Fibroblast of peridontal ligament (primary cell): Measurements from ENCODE around the gene ZXDC.

Experiments used
- DNase-seq: peaks from one replicate; pipeline ENCODE4 v3.0.0-alpha.2; 2010; ENCODE audit errors: extremely low read depth

The ZXDC gene

DNA sequence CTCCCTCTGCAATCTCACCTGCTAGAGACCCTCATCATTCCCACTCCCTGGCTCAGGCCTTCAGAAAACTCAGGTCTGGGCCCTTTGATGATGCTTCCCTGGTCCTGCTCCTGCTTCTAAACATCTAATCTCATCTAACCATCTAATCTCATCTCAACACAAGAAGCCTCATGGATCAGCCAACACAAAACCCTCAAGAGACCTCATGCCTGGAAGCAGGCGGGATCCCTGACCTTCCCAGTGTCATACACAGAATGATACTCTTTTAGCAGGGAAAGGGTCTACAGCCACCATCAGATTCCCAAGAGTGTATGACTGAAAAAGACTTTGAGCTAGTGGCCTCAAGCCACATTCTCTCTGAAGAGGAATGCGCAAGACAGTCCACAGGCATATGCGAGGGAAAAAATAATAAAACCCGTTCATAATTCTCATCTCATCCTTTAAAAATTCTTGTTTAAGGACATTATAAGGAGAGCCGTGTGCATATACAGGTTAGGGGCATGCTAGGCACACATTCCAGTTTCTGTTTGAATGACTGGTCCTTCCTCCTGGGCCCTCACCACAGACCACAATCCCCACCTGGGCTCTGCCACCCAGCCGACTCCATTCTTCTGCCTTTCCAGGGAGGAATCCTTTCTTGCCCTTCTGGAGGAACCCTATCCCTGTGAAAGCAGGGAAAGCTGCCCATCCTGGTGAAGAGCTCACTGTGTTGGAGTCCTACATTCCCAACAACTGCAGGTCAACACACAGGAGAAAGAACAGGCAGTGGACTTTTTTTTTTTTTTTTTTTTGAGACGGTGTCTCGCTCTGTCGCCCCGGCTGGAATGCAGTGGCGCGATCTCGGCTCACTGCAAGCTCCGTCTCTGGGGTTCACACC, 2.2 kb downstream of the ZXDC start:
- no peak for DNase-seq

DNA sequence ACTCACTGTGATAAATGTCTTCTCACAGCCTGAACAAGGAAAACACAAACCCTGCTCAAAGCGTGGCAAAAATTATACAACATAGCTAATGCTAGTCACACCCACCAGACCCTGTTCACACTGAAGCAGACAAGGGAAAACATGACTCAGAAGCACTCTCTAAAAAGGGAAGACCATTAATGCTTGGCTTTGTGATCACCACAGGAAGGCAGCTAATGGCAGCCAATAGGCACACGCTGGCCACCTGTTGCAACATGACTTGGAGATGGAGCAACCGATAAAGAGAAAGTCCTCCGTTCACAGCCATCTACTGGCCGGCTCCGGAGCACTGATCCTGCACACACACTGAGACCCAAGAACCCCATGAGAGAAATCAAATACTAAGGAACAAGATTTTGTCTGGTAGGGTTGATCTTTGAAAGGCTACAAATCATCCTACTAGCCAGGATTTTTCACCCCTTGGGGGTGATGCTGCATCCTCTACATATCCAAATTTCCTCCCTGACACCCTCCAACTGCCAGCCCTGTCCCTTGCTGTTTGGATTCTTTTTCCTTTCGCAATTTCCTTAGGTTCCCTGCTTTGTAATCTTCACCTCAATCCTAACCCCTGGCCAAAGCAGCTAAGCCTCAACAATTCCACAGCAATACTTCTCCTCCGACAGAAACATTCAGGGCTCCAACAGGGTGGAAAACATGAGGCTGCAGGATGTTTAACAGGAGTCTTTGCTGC, 3.2 kb downstream of the ZXDC start:
- DNase-seq = peak; percentile 67

DNA sequence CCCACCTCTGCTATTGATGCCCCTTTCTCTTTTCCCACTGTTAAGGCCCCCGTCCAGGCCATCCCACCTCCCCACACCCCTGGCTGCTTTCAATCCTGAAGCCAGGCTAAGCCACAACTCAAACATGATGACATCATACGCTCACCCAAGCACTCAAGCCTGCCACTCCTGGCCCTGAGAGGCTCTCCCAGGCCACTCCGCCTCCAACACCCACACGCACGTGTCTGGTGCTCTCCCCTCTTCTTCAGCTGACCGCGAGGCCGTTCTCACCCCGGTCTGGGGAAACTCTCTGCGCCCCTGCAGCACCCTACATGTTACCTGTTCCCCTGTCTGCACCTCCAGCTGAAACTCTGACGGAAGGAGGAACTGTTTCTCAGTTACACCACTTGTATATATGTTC, 6.2 kb downstream of the ZXDC start:
- no peak for DNase-seq

DNA sequence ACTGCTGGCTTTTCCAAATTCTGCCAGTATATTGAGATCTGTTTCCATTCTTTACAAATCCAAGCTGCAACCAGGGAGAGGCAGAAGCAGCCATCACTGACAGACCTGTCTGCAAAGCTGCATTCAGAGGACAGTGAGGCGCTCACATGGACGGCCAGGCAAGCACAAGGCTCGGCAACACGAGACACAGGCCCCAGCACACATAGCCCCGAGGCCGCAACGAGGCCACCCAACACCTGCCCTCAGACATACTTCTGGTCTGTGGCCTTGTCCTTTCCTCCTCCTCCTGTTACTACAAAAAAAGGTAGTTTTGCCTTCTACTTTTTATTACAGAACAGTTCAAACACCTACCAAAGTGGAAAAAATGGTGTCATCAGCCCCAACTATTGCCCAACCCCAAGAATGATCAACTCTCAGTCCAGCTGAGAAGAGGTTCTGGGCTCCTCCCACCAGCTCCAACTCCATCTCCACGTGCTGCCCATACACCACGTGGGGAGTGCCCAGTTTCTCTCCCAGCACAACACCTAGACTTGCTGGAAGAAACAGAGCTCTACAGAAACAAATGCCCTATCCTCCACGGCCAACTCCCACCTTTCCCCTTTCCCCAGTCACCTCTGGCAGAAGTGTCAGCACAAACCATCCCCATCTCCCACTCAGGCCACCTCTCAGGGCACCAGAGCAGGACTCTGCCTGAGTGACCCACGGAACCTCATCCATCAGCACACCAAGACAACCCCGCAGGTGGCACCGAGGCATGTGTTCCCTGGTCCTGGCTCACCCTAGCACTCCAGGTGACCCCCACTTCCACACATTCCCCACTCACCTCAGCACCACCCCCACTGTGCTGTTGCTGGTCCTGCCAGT, 7.4 kb downstream of the ZXDC start:
- peak; percentile 10 for DNase-seq

DNA sequence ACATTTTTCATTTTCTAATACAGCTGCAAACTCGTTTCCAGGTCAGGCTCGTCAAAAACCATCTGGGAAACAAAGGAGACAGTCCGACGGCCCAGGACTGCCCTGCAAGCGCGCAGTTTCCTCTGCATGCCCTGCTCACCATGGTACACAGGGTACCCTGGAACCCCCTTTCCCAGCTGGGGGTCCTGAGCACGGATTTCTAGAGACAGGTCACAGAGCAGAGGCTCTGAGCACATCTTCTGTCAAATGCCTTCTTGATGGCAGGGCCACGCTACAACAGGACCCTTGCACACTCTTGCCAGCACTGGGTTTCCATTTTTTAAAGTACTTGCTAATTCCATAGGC, 8.1 kb downstream of the ZXDC start:
- DNase-seq = no peak

DNA sequence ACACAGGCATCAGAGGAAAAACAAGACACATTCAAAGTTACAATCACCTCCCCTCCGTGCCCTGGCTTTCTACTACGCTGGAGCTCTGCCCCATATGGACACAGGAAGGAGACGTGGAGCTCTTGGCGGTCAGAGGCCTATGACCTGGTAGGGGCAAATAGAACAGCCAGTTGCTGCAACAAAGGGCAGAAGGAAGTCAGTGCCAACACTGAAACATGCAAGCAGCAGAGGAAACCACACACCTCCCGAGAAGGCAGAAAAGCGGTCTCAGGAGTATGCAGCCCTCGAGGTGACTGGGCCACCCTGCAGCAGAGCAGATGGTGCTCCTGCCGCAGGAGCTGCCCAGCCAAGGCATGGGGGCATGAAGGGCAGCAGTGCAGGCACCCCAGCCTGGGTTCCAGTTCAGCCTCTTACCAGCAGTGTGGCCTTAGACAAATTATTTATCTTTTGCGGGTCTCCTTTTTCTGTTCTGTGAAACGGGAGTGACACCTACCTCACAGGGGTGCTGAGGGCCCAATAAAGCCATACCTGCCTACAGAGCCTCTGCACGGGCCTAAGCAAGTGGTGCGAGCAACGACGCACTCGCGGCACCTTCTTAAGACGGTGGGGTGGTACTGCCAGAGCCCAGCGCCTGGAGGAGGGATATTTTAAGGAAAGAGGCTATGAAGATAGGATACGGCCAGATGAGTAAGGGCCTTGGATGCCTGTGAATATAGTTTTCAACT, 8.6 kb downstream of the ZXDC start:
- DNase-seq = no peak

DNA sequence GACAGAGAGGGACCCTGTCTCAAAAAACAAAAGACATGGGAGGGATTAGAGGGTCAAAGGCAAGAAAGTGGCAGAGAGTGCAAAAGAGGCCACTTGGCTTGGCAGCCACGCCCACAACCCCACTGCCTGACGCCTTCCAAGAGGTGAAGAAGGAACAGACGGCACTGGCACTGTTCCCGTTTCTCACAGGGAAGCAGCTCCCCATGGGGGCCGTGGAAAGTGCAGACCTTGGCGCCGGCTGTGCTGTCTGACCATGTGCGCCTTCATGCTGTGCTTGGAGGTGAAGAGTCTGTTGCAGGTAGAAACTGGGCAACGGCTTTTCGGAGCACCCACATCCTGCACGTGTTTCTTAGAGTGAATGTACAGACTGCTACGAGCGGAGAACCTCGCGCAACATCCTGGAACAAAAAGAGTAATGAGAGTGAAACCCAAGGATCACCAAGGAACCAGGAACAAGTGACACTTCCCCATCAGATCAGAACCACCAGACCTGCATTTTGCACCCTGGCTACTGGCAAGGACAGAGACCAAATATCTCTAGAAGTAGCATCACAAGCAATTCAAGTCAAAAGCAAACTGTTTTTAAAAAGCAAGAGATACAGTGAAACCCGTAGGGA, 9.7 kb downstream of the ZXDC start:
- DNase-seq = no peak

DNA sequence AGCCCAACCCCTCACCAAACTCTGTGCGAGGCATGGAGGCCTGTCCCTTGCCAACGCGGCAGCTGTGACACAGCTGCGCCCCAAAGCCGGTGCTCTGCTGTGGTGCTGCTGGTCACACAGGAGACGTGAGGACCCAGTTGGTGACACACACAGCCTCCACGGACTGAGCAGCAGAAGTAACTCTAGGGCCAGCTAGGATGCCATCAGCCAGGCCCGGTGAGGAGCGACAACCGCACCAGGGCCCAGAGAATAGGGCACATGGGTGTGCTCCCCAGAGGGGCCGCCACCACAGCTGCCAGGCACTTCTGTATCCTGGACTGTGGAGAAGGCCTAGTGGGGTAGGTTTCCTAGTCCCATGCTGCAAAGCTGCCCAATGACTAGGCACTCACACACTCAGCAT, 10.7 kb downstream of the ZXDC start:
- DNase-seq = no peak

DNA sequence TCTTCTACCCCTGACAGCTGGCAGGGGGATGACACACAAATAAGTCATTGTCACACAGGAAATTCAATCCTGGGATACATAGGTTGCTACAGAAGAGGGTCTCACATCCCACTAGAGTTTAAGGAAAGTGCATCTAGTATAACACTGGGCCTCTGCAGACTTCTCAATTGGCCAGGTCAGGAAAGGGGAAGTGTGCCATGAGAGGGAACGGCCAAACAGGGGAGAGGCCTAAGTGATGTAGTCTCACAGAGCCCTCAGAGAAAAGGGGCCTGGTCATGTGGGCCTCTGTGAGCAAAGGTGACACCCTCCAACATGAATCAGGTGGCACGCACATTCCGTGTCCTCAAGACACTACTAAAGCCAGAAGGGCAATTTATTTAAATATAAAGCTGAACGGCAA, 11.2 kb downstream of the ZXDC start:
- DNase-seq = no peak

DNA sequence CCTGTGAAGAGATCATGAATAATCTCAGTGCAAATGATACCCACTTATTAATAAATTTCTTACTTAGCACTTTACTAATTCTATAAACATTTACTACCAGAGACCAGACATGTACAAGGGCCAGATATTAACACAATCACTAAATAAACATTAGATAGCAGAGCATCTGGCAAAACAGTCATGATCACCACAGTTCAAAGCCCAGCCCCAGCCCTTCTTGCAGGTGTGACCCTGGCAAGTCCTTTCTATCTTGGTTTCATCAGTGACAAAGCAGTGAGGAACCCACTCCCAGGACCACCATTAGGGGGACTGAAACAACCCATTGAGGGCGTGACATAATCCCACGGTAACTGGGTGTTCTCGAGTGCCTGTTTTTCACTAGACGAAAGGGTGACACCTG, 11.6 kb downstream of the ZXDC start:
- no peak for DNase-seq

DNA sequence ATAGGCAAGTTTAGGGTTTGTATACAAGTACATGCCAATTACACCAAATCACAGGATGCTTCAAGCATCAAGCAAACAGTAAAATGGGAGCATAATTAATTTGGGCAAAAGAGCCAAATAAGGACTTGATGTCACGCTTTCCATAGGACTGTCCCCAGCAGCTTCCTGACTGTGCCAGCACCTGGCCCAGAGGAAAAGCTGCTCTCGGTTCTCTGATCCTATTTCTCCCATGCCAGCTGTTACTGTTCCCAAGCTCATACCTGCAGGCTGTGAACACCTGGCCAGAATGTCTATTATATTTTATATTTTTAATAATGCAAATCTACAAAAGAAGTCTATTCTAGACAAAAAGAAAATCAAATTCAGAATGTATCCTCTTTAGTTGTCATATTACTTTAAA, 12.2 kb downstream of the ZXDC start:
- DNase-seq = no peak

DNA sequence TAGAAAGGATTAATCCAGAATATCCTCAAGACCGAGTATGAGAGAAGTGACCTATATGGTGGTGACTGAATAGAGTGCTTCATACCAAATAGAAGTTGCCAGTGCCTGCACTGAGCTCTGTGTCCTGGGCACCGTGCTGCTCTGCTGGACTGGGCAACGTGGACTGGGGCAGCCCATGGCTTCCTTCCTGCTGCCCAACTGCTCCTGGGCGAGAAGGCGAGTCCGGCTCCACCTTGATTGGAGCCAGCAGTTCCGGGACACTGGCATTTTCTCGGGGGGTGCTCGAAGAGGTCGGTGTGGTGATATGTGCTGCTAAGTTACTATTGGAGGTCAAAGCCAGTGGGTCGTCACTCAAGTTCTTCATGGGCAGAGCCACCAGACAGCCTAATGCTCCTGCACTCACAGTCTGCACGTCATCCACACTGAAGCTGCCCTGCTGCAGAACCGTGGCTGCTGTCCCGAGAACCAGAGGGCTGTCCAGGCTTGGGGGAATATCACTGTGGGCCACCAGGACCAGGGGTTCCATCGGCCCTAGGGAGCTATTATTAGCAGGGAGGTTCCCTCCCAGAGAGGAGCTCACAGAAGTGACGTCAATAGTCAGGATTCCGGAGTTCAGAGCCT, 14.1 kb downstream of the ZXDC start:
- no peak for DNase-seq

DNA sequence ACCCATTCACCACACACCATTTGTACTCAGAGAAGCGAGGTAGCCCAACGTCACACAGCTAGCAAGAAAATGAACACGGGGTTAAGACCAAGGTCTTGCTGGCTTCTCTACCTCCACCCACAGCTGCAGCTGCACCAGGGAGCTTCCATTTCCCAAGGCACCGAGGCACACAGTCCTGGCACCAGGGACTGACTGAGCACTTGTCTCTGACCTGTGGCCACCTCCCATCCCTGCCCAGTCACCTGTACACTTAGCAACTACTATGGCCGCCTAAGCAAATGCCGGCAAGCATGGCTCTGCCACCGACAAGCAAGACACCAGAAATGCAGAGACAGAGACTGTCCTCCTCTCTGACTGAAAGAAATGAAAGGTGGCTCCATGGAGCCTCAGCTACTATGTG, 15.3 kb downstream of the ZXDC start:
- DNase-seq = no peak

DNA sequence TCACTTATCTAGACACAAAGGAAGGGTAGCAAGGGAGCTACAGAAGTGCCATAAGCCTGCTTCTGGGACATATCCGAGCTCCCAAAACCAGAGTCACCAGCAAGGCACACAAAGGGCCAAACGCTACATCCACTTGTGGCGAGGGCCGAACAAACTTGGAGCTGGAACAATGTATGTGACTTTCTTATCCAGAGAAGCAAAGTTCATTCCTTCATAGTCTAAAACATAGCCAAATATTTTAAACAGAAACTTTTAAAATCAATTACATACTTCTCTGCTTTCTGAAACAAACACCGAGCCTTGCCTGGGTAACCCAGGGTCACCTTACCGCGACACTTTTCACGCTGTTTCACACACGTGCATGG, 15.9 kb downstream of the ZXDC start:
- no peak for DNase-seq

DNA sequence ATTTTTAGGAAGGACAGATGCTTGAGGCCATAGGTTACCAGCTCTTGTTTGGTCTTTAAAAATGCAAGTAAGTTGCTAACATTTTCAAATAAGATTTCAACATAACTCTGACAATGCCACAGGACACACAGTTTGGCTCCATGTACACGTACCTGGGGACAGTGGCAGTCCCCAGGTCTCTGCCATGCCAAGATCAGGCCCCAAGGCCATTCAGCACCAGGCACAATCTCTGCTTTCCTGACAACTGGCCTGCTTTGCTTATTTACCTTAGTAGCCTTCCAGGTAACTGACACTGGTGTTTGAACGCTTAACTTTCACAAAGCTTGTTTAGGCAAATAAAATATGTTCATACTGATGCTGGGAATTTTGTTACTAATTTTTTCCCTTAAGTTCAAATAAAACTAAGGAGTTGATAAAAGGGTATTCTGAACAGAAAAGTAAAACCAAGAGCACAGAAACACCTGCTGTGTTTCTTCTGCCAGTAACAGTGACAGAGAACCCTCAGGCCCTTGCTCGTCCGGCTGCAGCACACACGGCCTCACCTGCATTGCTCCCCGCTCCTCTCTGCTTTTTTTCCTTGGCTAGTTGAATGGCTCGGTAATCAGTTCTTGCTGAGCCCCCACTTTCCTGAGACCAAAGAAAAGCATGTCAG, 16.5 kb downstream of the ZXDC start:
- DNase-seq = no peak

DNA sequence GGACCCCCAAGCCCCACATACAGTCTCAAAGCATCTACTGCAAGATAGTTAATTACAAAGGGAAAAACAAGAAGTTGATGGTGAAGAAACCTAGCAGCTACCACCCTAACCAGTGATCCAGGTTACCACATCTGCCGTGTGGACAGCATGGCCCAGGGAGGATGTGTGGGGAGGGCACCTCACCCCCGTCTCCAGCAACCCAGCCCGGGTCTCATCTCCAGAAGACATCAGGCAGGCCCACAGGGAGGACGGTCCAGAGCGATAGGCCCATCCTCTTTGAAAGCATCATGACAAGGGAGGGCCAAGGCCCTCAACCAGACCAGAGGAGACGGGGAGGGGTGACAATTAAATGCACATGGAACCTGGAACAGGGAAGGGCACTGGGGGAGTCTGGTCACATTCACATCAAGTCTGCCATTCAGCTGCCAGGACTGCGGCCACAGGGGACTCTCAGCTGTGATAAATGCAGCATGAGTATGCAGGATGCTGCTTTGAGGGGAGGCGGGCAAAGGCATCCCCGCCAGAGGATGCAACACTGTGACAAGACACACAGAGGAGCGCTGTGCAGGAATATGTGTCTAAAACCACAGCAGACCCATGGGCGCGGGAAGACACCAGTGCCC, 18.8 kb downstream of the ZXDC start:
- no peak for DNase-seq

DNA sequence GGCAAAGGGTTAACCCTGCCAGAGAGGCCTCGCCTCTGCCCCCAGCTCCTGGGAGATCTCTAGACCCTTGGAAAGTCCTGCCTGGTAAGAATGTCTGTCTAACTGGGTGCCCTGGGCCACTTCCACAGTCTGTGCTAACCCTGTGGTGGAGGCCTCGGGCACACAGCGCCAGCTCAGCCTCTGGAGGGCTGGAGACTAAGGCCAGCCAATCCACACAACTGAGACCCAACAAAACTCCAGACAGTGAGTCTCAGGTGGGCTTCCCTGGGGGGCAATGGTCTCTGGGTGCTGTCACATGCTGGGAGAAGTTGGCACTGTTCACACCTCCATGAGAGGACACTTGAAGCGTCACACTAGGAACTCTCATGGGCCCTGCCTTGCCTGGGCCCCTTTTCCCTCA, 19.5 kb downstream of the ZXDC start:
- no peak for DNase-seq

DNA sequence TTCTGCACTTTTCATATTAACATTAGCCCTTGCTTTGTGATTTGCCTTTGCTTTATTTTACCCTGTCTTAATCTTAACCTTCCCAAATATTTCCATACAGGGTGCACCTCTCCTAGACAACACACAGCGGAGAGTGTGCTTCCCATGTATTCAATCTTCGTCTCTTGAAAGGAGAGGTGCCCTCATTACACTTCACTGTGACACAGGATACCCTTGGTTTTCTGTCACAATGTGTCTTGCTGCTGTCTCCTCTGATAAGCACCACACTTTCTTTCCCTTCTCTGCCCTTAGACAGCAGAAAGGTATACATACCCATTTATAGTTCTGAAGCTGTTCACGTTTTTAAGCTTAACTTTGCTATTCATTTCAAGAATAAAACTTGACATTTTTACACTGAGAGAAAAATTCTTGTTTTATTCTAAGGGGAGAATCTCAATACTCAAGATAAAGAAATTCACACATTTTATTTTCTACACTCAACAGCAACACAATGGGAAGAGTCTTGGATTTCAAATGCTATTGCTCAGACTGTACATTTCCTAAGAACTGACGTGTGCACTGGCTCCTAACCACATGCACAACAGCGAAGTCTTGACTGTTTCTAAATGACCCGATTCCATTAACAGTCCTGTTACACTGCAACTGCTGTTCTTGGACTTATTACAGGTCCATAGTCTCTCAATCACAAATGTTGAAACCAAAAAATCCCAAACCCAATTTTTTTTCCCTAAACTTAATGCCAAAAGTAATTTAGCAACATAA, 21.1 kb downstream of the ZXDC start:
- DNase-seq = no peak

DNA sequence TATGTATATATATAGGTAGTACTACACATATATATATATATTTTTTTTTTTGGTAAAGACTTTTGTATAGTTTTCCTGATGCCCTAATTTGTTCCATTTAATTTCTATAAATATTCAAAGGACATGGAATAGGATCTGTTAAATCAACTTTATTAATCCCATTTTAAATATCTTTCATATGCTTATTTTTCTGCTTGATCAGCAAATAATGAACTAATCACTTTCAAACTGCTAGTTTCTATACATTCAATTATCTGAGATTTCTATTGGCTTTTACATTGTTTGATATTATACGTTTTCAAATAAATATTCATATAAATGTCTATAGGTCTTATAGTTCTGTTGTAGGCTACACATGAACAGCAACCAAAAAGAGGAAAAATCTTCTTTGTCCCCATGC, 21.7 kb downstream of the ZXDC start:
- no peak for DNase-seq
